Limb (tissue), 2 donors: ENCODE data around the gene ANTXR2.

Source experiments
- DNase-seq, 2 donors: peaks; one replicate each; pipeline ENCODE4 v3.0.0-alpha.2; 2016; ENCODE audit errors: extremely low spot score in 2 of 2

Gene ANTXR2

GRCh38 chr4:80069837-80070731 lies 2.9 kb downstream of the ANTXR2 start:
- DNase-seq, result no peak

DNA sequence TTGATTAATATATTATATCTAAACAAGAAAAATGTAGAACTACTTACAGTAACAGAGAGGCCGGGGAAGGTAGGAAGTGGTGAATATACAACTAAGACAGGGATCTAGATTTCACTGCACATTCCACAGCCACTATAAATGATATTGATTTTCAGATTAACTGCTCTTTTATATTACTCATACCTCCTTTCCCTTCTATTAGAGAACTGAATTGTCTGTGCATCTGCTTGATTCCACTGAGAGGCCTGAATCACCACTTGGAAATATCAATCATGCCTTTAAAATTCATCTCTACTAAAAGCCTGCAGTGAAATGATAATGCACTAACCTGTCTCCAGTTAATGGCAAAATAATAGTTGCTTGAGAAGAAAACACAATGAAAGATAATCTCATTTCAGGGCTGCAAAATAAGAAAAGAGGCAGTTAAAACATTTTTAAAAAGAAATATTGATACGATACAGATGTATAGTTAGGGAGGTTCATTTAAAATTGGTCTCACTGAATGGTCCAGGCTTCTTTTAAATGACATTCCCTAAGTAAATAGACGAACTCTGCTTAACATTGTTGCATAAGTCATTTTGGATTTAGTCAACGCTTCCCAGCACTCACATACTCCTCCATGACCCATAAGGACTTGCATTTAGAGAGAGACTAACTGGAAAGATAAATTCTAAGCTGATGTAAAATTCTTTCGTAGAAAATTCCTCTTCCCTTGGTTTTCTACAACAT lies 3.8 kb downstream of the ANTXR2 start:
- DNase-seq, result no peak

DNA sequence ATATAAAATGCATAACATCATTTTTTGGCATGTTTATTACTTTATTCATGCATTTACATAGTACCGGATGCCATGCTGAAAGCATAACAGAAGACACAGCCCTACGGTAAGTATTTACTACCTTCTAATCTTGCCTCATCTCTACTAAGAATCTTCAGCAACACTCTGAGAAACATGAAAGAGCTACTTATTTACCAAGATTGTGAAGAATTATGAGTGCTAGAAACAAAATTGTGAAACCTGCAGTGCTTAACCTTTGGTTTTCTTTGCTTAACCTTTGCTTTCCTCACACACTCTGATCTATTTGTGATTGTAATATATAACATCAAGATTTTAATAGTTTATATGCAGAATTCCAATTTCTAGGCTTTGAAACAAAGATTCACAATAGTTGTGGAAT lies 7.4 kb downstream of the ANTXR2 start:
- no peak for DNase-seq

DNA sequence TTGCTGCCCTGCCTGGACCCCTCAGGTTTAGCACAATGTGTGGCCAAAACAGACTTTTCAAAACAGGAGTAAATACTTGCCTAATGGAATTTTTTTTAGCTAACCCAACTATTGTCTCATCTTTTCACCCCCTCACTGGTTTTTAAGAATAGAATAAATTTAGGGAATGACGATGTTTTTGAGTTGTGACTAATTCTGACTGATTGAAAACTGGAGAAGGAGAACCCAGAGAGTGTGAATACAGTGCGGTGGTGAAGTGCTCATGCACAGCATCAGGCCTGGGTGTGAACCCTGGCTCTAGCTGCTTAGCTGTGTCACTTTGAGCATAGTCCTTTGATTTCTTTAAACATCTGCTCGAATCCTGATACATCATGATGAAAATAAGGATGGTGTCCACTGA lies 10.5 kb downstream of the ANTXR2 start:
- DNase-seq, result no peak

GRCh38 chr4:80060804-80061203 lies 12.2 kb downstream of the ANTXR2 start:
- DNase-seq, result no peak

DNA sequence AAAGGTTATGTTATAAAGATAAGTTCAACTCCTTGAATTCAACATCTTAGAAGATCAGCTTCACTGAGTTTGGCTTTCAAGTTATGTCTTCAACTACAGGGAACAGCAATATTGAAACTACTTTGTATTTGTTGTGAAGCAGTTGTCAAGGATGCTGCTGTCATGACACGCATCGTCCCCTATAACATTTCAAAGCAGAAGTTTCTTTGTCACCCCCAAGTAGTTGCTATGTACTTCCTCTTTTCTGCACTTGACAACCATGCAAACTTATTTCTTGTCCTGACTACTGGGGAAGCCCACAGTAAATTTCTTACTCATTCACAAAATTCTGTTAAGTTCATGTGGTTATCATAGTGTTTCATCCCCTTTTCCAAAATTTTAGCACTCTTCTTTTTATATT lies 14.3 kb downstream of the ANTXR2 start:
- no peak for DNase-seq

DNA sequence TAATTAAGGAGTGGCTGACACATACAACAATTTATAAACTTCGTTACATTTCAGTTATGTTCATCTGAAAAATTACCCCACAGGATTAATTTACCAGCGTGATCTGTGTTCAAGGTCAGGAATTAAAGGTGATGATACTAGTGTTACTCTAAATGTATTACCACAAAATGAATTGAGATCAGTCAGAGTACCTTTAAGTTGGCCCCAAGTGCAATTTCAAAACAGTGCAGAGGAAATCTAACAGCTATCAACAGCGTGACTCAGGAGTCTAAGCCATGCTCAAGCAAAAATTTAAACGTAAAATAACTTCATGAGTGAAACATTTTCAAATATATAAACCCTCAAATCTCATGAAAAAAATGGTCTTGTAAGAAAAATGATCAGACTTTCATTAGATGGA lies 18.7 kb downstream of the ANTXR2 start:
- no peak for DNase-seq

GRCh38 chr4:80053140-80053910 lies 19.7 kb downstream of the ANTXR2 start:
- no peak for DNase-seq

- no peak for DNase-seq
These were observed 23.1 kb downstream of the ANTXR2 start for GRCh38 chr4:80049813-80050534.

DNA sequence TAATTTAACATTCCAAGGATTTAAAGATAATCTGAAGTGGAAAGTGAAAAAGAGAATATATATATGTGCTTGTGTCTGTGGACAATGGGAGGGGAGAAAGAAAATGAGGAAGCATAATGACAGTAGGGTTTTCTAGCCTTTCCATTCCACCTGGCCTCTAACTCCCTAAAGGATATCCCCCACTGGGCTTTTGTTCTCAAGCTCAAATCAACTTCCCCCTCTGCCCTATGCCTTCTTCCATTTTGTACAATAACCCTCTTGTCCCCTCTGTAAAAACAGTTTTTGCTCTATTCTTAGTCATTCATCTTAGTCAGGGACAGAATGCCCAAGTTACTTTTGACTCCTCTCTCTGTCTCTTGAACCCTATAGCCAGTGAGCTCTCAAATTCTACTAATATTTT lies 23.6 kb downstream of the ANTXR2 start:
- no peak for DNase-seq

DNA sequence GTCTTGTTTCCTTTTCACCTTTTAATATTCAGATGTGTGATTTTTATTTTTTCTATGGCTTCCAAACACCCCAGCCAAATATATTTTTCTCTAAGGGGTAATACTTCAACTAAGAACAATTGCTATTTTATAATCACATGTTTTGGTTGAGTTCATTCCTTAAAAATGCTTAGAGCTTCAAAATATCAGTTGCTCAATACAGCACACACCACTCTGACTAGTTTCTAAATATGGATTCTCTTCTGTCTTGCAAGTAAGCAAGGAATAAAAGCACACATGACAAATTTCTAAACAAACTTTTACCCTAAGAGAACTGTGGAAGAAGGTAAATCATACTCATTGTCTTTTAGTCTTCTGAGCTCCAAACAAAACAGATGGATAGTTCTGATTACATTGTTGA lies 27.2 kb downstream of the ANTXR2 start:
- no peak for DNase-seq

DNA sequence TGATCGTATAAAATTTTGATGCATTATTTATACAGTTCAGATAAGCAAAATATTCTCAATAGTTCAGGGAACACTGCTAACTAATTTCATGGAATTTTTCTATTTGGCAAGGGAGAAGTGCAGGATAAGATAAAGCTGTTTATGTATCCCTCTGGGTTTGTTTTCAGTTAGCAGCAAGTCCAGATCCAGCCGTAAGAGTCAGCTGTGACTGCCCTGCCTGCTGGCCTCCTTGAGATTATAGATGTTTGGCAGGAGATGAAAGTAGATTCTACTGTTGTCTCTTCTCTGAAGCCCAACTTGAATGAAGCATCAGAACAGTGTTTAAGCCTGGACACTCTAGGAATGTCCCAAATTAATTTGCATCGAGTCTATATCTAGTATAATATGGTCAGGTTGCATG lies 29.5 kb downstream of the ANTXR2 start:
- peak in 1 of 2 donors; percentile 44 for DNase-seq

- no peak for DNase-seq
These were observed 30.2 kb downstream of the ANTXR2 start for GRCh38 chr4:80042821-80043220.

DNA sequence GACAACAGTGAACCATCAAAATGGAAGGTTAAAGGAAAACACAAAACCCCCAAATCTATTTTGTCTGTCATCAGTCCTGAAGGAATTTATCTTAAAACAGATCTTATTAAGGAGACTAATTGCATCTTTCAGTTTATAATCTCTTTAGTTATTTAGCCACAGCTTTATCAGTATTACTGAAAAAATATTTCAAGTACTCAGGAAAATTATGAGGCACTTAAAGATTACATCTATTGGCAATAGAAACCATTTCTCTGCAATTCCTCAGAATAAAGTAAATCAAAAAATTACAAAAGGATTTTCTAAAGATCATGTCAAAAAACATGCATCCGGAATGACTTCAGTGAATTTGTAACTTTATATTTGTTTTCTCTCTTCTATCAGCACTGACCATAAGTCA lies 35.2 kb downstream of the ANTXR2 start:
- DNase-seq, result no peak

- peak in 1 of 2 donors; percentile 84 for DNase-seq
These were observed 35.9 kb downstream of the ANTXR2 start for GRCh38 chr4:80036949-80037685.

DNA sequence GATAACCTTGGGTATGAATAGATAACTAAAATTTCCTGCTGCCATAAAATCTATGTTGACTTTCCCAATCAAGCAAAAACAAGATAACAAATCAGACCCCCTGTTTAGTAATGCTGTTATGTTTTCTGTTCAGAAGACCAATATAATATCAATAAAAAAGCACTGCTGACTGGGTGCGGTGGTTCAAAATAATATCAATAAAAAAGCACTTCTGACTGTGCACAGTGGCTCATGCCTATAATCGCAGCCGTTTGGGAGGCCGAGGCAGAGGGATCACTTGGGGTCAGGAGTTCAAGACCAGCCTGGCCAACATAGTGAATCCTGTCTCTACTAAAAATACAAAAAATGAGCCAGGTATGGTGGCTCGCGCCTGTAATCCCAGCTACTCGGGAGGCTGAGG lies 36.7 kb downstream of the ANTXR2 start:
- DNase-seq, result no peak

DNA sequence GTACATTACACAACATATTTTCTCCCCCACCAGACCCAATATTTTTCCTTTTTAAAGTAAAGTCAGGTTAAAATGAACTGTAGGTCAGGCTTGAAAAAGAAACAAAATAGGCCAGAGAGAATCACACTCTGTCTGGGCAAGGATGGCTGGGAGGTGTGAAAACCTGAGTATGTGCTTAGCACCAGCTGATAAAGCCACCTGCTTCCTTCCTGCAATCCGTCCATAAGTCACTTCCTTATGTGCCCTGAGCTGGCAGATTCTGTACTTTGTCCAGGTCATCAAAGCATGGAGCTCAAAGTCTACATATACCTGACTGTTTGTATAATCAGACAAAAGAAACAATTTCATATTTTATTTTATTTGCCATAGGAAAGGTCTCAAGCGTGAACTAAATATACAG lies 37.7 kb downstream of the ANTXR2 start:
- DNase-seq, result no peak

GRCh38 chr4:80033581-80033980 lies 39.4 kb downstream of the ANTXR2 start:
- no peak for DNase-seq

- no peak for DNase-seq
These were observed 43.7 kb downstream of the ANTXR2 start for GRCh38 chr4:80029364-80029763.

DNA sequence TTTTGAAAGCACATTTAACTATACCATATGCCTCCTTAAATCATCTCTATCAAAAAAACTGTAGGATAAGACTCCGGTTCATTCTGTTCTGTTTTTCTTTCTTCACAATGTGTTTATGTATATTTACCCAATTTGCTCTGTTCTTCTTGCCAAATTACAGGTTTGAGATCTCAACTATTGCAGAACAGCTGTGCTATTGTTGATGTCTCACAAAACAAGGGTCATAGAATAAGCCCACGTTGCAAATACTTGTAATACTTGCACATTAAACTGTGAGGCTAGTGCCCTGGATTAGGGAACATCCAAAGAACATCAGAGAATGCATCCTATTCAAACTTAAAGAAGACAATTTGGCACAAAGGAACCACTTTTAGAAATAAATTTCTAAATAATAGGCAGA lies 45.4 kb downstream of the ANTXR2 start:
- no peak for DNase-seq

DNA sequence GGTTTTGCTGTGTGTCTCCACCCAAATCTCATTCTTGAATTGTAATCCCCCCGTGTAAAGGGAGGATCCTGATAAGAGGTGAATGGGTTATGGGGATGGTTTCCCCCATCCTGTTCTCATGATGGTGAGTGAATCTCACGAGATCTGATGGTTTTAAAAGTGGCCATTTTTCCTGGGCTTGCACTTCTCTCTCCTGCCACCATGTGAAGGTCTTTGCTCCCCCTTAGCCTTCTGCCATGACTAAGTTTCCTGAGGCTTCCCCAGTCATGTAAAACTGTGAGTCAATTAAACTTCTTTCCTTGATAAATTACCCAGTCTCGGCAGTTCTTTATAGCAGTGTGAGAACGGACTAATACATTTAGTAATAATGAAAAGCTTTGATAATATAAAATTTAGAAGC lies 46.9 kb downstream of the ANTXR2 start:
- no peak for DNase-seq
